ENCODE results near the gene VWA5B2. TPM values are rescaled to one million over a fixed set of nuclear protein-coding genes. Genes with fewer than 3 reads are reported as not detected.

Gene VWA5B2
- total and polyA plus RNA-seq, 2 of the 4 experiments (the other 2 are of a cell fraction): not detected

- ChIA-PET CTCF (no interaction called here), POLR2A (ENCODE audit: unreplicated experiment) (interaction anchor here (1.0 to 1.6 kb wide), 2 partner anchors 10 to 29 kb away, joined by 6 to 11 read pairs; no protein-coding TSS in a partner anchor)
- Histone ChIP-seq H3K79me1 (ENCODE audit: low read depth in 1 of 2, low read length in 2 of 2) (peaks cover 30 to 52% of the 10 kb centered on the region in 2 experiments), H4K8ac (ENCODE audit: low read depth in 2 of 2, low read length in 2 of 2) (no peak overlapping the region), H2AK5ac (ENCODE audit: low read depth, low read length) (peak overlapping the region; percentile 82; the same call in 1 of the 2 replicates), H3K9me1 (ENCODE audit: insufficient read depth, low read length) (0 out of 2 replicates have a peak, but pooled peaks cover 8% of the 10 kb centered on the region), H3K56ac (ENCODE audit: extremely low read depth, insufficient read depth, low read length) (no peak overlapping the region; the same call in 1 of the 2 replicates), H3K4me2 (ENCODE audit: low read depth, low read length) (peak overlapping the region; percentile 86), H3K14ac (replicated peaks; ENCODE audit: low read depth, low read length) (peak overlapping the region; percentile 80; the same call in 1 of the 2 replicates), H3K9ac (ENCODE audit: low read depth, low read length) (peak overlapping the region; percentile 78), H2BK15ac (ENCODE audit: low read depth, low read length) (no peak overlapping the region), H2BK5ac (ENCODE audit: low read depth, low read length, poor library complexity, severe bottlenecking) (no peak overlapping the region), H3K27me3 (ENCODE audit: control insufficient read depth, insufficient read depth, low read length) (no peaks in the 10 kb centered on the region), H2AFZ (replicated peaks; ENCODE audit: low read length, poor library complexity) (peak overlapping the region; percentile 95), H3K9me3 (ENCODE audit: control insufficient read depth, insufficient read depth, low read length) (no peaks in the 10 kb centered on the region), H3K27ac (ENCODE audit: insufficient read depth, low read length) (peak overlapping the region; percentile 73), H4K20me1 (ENCODE audit: insufficient read depth, low read length) (peaks cover 19% of the 10 kb centered on the region), H4K91ac (ENCODE audit: insufficient read depth, low read depth, low read length) (no peak overlapping the region), H2AK9ac (replicated peaks; ENCODE audit: low read depth, low read length, poor library complexity) (peak overlapping the region; percentile 96), H2BK120ac (ENCODE audit: low read depth, low read length) (no peak overlapping the region), H3K23ac (ENCODE audit: low read depth, low read length) (peak overlapping the region; percentile 78; the same call in 1 of the 2 replicates), H3K4me3 (ENCODE audit: insufficient read depth, low read depth, low read length) (peak overlapping the region; percentile 67), H3K4me1 (ENCODE audit: control insufficient read depth, insufficient read depth, low read length) (peaks cover 3% of the 10 kb centered on the region; the same call in 1 of the 2 replicates), H3K4ac (ENCODE audit: low read depth, low read length) (peak overlapping the region; percentile 88), H2BK20ac (ENCODE audit: low read depth, low read length) (no peak overlapping the region), H3K36me3 (ENCODE audit: control insufficient read depth, insufficient read depth, low read length) (peaks cover 60% of the 10 kb centered on the region), H3K18ac (ENCODE audit: low read depth, low read length) (no peak overlapping the region), H4K5ac (ENCODE audit: low read depth, low read length) (no peak overlapping the region)
- intact Hi-C loops (cut with micrococcal nuclease) (loop anchor here (2.0 kb wide), 1 partner anchor 62 kb away; the partner anchor contains the start of genes ALG3 and EEF1AKMT4), in situ Hi-C loops (cut with MboI; ENCODE audit: low sequenced_read_pairs) (no loop called here), dilution Hi-C loops (cut with HindIII; ENCODE audit: low sequenced_read_pairs, unreplicated experiment) (no loop called here)
- DNase-seq: no peak
- TF ChIP-seq NFE2L2 (IDR thresholded peaks at IDR 0.05; ENCODE audit: low read depth, low read length) (no peak), MAZ (IDR thresholded peaks at IDR 0.05; ENCODE audit: borderline replicate concordance, low read depth, low read length) (no peak), SMC3 (IDR thresholded peaks at IDR 0.05; ENCODE audit: low read depth, low read length) (no peak)
- TF ChIP-seq, protein P1, sequence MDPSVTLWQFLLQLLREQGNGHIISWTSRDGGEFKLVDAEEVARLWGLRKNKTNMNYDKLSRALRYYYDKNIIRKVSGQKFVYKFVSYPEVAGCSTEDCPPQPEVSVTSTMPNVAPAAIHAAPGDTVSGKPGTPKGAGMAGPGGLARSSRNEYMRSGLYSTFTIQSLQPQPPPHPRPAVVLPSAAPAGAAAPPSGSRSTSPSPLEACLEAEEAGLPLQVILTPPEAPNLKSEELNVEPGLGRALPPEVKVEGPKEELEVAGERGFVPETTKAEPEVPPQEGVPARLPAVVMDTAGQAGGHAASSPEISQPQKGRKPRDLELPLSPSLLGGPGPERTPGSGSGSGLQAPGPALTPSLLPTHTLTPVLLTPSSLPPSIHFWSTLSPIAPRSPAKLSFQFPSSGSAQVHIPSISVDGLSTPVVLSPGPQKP (IDR thresholded peaks at IDR 0.05; ENCODE audit: borderline replicate concordance, low read depth, low read length): no peak
- WGBS, 2 experiments (ENCODE audit: extremely low coverage in 2 of 2, insufficient read length in 1 of 2): no CpG with 5 or more reads among the region's 3 CpGs
- ATAC-seq (ENCODE audit: low read depth): no peak
- BruUV-seq (replicated peaks): no TSS peak
Measured at GRCh38 chr3:184186902-184187207, 42.5 kb upstream of the VWA5B2 start.
